MM.1S (cell line): ENCODE measurements around the gene DIP2B.

Source experiments
- CTCF ChIP-seq: fragments of 300-600 bp; sonication (generic); IDR thresholded peaks from 2 replicates; pipeline ENCODE4 v1.5.1; 2016; ENCODE audit warnings: antibody characterized with exemption, low read length, mixed read lengths
- EZH2 ChIP-seq: fragments of 300-600 bp; sonication (generic); optimal IDR thresholded peaks from 2 replicates; pipeline ENCODE3; 2017; ENCODE audit warnings: low read depth, mild to moderate bottlenecking, antibody characterized with exemption, low read length, mixed read lengths
- EZH2phosphoT487 ChIP-seq: fragments of 300-600 bp; sonication (generic); IDR thresholded peaks from 2 replicates; pipeline ENCODE4 v1.6.1; 2018; ENCODE audit warnings: antibody characterized with exemption, low read length

- TF ChIP-seq EZH2 = no peak
- TF ChIP-seq CTCF = no peak
- no peak for TF ChIP-seq EZH2phosphoT487
These were observed 37.7 kb downstream of the DIP2B start for GRCh38 chr12:50542448-50542847.
